Myocyte (in vitro differentiated cells): ENCODE data around the gene FBXL7. TPM values are rescaled to one million over a fixed set of nuclear protein-coding genes. Genes with fewer than 3 reads are reported as not detected.

Experiments
- DNase-seq: peaks from one replicate; pipeline ENCODE4 v3.0.0-alpha.2; 2012; ENCODE audit warnings: low read depth
- total RNA-seq: library from RNA; depleted of rRNA; stranded (reverse); fragments of >200 nt; gene quantifications from 2 replicates; pipeline ENCODE4 v1.2.3, GENCODE V29; 2014

Gene FBXL7
- total RNA-seq, 1 donor from 2014 or later = 11.2 TPM

GRCh38 chr5:15932066-15932465 lies 432.1 kb downstream of the FBXL7 start:
- peak; percentile 48 for DNase-seq

- DNase-seq = peak; percentile 3
Measured at GRCh38 chr5:15933259-15934207, 433.6 kb downstream of the FBXL7 start.

- no peak for DNase-seq
Measured at GRCh38 chr5:15936505-15937245, 436.7 kb downstream of the FBXL7 start.

GRCh38 chr5:15937708-15938107 lies 437.7 kb downstream of the FBXL7 start:
- no peak for DNase-seq

- no peak for DNase-seq
Measured at GRCh38 chr5:15938186-15938585, 438.2 kb downstream of the FBXL7 start.

GRCh38 chr5:15938961-15939360 lies 439.0 kb downstream of the FBXL7 start:
- peak; percentile 26 for DNase-seq

GRCh38 chr5:15940905-15941304 lies 440.9 kb downstream of the FBXL7 start:
- no peak for DNase-seq

GRCh38 chr5:15943487-15943886 lies 443.5 kb downstream of the FBXL7 start:
- DNase-seq = no peak

GRCh38 chr5:15946026-15946425 lies 446.0 kb downstream of the FBXL7 start:
- no peak for DNase-seq

- no peak for DNase-seq
Measured at GRCh38 chr5:15948190-15948589, 448.2 kb downstream of the FBXL7 start.

- no peak for DNase-seq
Measured at GRCh38 chr5:15951126-15951525, 451.1 kb downstream of the FBXL7 start.

GRCh38 chr5:15951550-15951949 lies 451.6 kb downstream of the FBXL7 start:
- no peak for DNase-seq

- DNase-seq = no peak
Measured at GRCh38 chr5:15956622-15957021, 456.6 kb downstream of the FBXL7 start.

GRCh38 chr5:15957124-15957523 lies 457.1 kb downstream of the FBXL7 start:
- DNase-seq = no peak

- no peak for DNase-seq
Measured at GRCh38 chr5:15959370-15960164, 459.6 kb downstream of the FBXL7 start.

GRCh38 chr5:15966066-15966640 lies 466.2 kb downstream of the FBXL7 start:
- peak; percentile 8 for DNase-seq

- DNase-seq = no peak
Measured at GRCh38 chr5:15966651-15967050, 466.7 kb downstream of the FBXL7 start.

- DNase-seq = peak; percentile 44
Measured at GRCh38 chr5:15968993-15969392, 469.0 kb downstream of the FBXL7 start.

- no peak for DNase-seq
Measured at GRCh38 chr5:15977851-15978250, 477.9 kb downstream of the FBXL7 start.

GRCh38 chr5:15980835-15981234 lies 480.9 kb downstream of the FBXL7 start:
- no peak for DNase-seq

- no peak for DNase-seq
Measured at GRCh38 chr5:15983392-15983791, 483.4 kb downstream of the FBXL7 start.
